AG09309 (cell line): ENCODE results near the gene MAP3K5.

Experiments used
- DNase-seq: peaks from one replicate; pipeline ENCODE4 v3.0.0-alpha.2; 2010; ENCODE audit warnings: low read depth
- H3K4me3 ChIP-seq: 2 replicates; pipeline ENCODE4 v1.5.1; 2011; ENCODE audit warnings: mild to moderate bottlenecking, low read depth, low read length, moderate library complexity; ENCODE audit not compliant: control insufficient read depth
- TF ChIP-seq, protein P1 (sequence below): IDR thresholded peaks from 2 replicates; pipeline ENCODE4 v1.5.1; 2011; ENCODE audit warnings: mild to moderate bottlenecking, low read depth, low read length, inconsistent platforms; ENCODE audit not compliant: insufficient read depth, control insufficient read depth; ENCODE audit errors: missing control alignments

MAP3K5 gene

GRCh38 chr6:136811272-136811671 is 19.0 kb upstream of the MAP3K5 start:
- TF ChIP-seq, protein P1, sequence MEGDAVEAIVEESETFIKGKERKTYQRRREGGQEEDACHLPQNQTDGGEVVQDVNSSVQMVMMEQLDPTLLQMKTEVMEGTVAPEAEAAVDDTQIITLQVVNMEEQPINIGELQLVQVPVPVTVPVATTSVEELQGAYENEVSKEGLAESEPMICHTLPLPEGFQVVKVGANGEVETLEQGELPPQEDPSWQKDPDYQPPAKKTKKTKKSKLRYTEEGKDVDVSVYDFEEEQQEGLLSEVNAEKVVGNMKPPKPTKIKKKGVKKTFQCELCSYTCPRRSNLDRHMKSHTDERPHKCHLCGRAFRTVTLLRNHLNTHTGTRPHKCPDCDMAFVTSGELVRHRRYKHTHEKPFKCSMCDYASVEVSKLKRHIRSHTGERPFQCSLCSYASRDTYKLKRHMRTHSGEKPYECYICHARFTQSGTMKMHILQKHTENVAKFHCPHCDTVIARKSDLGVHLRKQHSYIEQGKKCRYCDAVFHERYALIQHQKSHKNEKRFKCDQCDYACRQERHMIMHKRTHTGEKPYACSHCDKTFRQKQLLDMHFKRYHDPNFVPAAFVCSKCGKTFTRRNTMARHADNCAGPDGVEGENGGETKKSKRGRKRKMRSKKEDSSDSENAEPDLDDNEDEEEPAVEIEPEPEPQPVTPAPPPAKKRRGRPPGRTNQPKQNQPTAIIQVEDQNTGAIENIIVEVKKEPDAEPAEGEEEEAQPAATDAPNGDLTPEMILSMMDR = no peak
- no peak for DNase-seq
- H3K4me3 ChIP-seq = no peak overlapping the region

DNA sequence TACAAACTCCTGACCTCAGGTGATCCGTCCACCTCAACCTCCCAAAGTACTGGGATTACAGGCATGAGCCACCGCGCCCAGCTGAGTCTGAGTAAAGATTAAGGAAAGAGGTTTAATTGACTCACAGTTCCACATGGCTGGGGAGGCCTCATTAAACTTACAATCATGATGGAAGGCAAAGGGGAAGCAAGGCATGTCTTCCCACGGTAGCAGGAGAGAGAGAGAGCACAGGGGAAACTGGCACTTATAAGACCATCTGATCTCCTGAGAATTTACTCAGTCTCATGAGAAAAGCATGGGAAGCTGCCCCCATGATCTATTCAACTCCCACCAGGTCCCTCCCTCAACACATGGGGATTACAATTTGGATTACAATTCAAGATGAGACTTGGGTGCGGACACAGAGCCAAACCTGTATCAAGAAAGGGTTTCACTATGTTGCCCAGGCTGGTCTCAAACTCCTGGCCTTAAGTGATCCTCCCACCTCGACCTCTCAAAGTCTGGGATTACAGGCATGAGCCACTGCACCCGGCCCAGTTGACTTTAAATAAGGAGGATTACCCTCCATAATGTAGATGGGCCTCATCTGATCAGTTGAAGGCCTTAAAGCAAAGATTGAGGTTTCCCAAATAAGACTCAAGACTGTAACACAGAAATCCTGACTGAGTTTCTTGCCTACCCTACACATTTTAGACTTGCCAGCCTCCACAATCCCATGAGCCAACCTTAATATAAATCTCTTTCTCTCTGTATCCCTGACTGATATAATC is 17.0 kb upstream of the MAP3K5 start:
- H3K4me3 ChIP-seq = no peak overlapping the region
- TF ChIP-seq, protein P1 = no peak
- no peak for DNase-seq

DNA sequence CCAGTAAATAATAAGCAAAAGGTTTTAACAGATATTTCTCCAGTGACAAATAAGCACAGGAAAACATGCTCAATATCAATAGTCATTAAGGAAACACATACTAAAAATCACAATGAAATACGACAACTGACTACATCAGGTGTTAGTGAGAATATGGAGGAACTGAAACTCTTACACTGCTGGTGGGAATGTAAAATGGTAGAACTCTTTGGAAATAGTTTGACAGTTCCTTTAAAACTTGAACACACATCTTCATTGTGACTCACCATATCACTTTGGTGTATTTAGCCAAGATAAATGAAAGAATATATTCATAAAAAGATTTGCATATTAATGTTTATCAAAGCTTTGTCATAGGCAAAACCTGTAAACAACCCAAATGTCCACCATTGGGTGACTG is 11.3 kb upstream of the MAP3K5 start:
- TF ChIP-seq, protein P1 = no peak
- no peak for DNase-seq
- H3K4me3 ChIP-seq = no peak overlapping the region

DNA sequence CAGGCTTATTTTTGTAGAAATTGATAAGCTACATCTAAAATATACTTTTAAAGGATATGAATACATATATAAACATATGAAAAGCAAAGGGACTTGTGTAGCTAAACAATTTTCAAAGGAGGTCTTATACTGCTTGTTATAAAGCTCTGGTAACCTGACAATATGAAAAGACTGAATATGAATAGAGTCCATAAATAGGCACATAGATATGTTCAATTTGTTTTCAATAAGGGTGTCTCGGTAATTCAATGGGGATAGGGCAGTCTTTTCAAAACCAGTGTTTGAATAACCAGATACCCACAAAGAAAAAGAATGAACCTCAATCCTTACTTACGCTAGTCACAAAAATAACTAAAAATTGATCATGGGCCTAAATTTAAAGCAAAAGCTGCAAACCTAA is 9.3 kb upstream of the MAP3K5 start:
- no peak overlapping the region for H3K4me3 ChIP-seq
- TF ChIP-seq, protein P1 = no peak

DNA sequence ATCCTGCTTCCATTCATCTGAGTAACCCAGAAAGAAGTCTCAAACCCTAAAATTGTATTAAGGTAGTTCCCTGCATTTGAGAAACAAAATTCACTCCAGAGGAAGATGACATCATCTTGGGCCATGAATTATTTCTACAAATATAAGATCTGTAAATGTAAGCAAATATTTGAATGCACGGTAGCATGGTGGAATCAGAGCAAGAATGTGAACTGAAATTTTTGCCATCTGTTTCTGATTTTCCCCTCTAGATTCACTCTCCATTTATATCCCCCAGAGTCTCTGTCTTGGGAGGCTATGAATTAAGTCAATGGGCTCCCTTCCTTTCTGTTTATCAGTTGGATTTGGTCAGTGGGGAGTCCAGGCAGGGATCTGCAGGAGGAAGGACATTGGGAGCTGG is 5.8 kb upstream of the MAP3K5 start:
- H3K4me3 ChIP-seq = no peak overlapping the region
- TF ChIP-seq, protein P1 = no peak
- DNase-seq = no peak

More for the DNA sequence above, 9.3 kb upstream of the MAP3K5 start:
- no peak for DNase-seq

DNA sequence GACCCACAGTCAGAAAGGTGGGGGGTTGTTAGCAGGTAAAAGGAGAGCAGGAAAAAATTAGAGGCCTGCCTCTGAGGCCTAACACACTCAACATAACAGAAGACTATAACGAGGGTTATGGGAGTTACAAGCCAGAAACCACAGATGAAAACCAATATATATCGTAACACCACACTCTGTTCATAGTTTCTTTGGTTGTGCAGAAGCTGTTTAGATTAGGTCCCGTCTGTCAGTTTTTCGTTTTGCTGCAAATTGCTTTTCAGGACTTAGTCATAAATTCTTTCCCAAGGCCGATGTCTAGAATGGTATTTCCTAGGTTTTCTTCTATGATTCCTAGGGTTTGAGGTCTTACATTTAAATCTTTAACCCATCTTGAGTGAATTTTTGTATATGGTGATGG is 3.7 kb upstream of the MAP3K5 start:
- TF ChIP-seq, protein P1 = no peak
- H3K4me3 ChIP-seq = no peak overlapping the region
- no peak for DNase-seq
